Activated T-cell treated with anti-CD3 and anti-CD28 coated beads for 4 hours (primary cell): Measurements from ENCODE around the gene PAQR5.
"Not testable (repeated sequence)": the region's sequence is repeated elsewhere in the genome, so short reads cannot be mapped to it uniquely, and the experiment has no call there.

Experiments used
- DNase-seq: peaks from one replicate; pipeline ENCODE4 v3.0.0-alpha.2; 2020

PAQR5 gene

DNA sequence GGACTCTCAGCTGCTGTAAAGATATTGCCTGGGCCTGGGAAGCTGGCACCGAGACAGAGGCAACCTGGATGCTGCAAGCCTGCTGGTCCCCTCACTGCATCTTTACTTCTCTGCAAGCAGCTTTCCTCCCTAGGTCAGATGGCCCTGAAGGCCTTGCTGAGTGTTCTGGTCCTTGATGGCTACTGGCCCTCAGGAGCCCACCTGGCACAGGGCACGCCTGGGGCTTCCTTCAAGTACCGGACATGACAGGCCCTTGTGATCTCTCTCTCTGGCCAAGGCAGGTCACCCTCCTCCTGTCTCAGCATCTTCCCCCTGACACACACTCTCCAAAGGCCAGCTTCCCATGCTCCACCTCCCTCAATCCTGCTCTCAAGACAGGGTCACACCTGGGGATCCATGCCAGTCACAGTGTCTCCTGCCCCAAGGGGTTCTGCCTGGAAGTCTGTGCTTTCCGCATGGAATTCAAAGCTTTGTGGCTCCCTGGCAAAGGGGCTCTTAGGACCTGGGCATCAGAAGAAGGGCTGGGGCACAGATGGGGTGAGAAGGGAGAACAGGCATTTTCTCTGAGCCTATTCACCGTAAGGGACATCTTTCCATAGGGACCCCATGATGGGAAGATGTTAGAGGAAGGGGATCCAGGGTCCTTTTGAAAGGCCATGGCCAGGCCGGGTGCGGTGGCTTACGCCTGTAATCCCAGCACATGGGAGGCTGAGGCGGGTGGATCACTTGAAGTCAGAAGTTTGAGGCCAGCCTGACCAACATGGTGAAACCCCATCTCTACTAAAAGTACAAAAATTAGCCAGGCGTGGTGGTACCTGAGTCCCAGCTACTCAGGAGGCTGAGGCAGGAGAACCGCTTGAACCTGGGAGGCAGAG is 4.7 kb upstream of the PAQR5 start:
- no peak for DNase-seq

DNA sequence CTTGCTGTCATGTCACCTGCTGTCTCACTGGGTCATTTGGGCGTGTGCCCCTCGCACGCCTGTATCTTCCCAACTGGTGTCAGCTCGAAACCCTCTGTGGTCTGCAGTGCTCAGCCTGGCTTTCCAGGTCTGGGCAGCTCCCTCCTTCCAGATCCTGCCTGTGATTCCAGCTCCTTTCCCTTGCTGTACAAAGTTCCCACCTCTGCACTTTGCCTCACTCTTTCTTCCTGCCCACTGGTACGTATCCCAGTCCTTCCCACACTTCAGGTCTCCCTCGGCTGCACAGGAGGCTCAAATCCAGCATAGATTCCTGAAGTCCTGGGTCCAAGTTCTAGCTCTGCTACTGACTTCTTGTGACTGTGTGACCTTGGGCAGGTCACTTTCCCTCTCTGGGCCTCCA is 2.1 kb upstream of the PAQR5 start:
- no peak for DNase-seq

DNA sequence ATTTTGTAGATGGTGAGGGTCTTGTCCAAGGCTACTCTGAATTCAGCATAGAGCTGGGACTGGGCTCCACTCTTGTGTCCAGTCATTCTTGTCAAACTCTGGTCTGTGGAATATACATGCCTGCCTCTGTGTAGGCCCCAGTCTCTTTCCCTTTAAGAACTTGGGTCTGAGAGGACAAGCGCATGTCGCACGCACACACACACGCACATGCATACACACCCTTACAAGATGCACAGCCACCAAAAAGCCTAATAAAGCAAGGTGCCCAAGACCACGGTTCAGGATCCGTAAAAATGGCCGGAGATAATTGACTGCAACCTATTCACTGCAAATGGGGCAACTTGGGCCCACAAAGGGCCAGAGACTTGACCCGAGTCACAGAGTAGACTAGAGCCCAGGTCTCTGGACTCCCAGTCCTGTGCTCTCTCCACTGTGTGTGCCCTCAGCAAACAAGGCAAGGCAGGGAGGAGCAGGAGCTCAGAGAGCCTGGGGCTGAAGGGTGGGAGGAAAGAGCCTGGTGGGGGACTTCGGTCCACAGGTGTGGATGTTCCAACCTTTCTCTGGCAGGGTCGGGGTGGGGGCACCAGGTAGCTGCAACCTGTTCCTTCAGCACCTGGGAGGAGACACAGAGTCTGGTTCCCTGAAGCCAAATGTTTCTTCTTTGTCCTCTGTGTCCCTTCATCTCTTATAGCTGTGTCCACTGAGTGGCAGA is 914 bp upstream of the PAQR5 start:
- DNase-seq = no peak

DNA sequence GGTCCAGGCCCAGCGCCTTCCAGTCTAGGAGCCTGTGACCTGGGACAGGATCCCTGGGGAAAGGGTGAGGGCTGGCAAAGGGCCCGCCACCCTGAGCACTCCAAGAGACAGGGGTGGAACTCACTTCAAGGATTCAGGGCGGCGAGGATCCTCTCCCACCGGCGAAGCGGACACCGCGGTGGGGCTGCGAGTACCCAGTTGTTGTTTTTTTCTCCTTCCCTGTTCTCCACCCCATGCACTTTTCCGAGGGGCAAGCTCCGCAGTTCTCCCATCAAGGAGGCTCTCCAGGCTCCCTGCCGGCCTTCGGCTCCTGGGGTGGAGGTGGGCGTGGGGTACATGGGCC is 387 bp upstream of the PAQR5 start:
- no peak for DNase-seq

DNA sequence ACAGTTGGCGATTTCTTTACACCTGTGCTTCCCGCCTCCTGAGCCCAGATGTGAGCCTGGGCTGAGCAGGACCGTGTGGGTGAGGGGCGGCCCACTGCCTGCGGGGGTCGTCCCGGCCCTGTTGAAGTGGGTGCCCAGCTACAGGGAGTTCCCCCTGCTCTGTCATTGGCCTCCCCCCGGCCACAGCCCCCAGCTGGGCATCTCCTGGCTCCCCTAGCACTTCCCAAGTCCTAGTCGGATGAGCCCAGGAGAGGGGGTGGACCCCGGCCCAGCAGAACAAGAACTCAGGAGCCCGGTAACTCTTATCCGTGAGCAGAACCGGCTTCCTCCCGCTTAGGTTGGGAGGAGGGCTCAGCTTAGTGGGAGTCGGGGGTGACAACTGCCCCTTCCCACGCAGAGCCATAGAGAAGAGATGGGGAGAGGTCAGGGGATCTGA is 757 bp downstream of the PAQR5 start:
- DNase-seq = no peak

DNA sequence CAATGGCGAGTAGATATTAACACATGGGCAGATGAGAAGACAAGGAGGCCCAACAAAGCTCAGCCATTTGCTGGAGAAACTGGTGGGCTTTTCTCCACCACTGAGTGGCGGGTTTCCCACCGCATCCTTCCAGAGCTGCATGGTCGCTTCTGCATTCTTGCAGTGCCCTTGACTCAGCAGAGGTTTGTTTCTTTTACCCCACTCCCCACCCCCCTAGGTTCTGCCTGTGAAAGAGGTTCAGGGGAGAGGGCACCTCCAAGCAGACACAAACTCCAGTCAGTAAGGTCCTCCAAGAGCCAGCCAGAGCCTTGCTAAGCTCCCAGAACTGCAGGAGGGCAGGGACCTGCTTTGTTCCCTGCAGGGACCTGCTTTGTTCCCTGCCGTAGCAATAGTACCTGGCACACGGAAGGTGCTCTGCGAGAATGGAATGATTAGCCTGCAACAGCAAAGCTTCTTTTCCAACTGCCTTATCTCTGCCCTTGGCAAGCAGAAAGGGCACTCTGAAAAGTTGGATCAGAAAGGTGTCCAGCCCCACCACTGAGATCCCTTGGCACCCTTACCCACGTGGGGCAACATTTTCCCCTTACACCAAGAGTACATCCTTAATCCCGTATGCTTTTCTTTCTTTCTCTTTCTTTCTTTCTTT is 1.4 kb downstream of the PAQR5 start:
- DNase-seq = no peak

DNA sequence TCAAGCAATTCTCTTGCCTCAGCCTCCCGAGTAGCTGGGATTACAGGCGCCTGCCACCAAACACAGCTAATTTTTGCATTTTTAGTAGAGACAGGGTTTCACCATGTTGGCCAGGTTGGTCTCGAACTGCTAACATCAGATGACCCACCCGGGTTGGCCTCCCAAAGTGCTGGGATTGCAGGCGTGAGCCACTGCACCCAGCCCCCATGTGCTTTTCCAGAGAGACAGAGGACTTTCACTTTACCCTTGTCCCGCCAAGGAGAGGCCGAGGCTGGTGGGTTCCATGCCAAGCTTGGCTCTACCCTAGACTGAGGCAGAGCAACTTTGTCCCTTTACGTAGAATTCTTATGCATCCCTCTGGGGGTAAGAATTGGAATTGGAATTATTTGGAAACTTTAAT is 2.4 kb downstream of the PAQR5 start:
- DNase-seq = not testable (repeated sequence)

DNA sequence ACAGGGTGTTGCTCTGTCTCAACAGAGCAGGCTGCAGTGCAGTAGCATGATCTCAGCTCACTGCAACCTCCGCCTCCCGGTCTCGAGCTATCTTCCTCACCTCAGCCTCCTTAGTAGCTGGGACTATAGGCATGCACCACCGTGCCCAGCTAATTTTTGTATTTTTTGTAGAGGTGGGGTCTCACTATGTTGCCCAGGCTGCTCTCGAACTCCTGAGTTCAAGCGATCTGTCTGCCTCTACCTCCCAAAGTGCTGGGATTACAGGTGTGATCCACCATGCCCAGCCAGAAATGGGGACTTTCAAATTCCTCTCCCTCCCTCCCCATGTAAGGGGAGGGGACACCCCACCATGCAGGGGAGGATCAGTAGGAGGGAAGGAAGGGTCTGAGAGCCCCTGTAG is 3.4 kb downstream of the PAQR5 start:
- DNase-seq = not testable (repeated sequence)

DNA sequence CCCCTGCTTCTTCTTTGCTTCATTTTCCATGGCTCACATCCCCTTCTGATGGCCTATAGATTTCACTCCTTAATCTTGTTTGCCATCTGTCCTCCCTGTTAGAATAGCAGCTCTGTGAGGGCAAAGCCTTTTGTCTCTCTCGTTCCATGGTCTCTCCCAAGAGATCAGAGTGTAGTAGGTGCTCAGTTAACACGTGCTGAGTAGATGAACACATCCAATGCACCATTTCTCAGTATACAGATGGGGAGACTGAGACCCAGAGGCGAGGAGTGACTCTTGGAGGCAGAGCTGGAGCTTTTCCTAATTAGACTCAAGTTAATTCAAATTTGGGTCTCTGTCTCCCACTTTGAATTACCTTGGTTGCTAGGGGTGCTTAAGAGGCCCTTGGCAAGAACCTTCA is 4.2 kb downstream of the PAQR5 start:
- no peak for DNase-seq

DNA sequence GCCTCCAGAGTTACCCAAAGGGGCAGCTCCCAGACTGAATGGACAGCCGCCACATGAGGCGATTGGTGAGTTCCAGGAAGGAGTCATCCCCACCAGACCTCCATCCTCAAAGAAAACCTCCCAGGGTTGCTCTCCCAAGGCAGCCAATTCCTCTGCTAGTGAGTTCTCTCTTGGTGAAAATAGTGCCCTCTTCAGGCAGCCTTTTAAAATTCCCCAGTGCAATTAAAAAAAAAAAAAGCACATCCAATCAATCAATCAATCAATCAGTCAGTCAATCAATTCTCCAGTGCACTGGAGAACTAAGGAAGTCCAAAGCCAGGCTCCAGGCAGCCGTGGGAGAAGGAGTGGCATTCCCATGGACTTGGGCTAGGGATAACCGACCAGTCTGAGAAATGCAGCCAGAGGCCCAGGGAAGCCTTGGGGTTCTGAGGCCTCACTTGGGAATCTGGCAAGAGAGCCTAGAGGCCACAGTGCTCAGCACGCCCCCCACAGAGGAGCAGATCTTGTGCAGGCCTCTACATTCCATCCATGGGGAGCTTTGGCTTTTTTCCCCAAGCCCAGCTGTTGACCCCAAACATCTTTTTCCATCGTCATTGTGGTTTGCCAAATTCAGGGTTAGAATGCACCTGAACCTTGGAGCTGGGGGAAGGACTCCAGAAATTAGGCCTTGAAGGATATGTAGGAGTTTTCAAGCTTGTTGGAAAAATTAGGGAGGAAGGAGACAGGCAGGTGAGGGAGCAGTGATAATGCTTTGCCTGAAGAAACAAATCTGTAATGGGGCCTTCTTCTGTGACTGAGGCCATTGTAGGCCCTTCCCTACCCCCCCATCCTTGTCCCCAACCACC is 4.8 kb downstream of the PAQR5 start:
- no peak for DNase-seq

DNA sequence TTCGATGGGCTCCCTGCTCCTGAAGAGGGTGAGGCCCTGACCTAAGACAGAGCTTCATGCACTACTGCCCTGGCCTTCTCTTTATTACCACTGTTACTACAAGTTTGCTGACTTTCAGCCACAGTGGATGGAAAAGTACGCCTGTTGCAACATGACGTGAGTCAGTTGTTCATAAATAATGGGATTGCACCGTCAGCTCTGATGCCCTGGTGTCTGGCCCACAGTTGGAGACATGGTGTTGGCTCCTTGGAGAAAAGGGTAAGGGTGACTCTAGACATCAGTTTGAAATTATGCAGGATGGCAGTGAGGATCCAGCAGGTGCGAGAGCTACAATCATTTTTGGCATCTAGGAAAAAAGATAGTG is 5.5 kb downstream of the PAQR5 start:
- DNase-seq = no peak

DNA sequence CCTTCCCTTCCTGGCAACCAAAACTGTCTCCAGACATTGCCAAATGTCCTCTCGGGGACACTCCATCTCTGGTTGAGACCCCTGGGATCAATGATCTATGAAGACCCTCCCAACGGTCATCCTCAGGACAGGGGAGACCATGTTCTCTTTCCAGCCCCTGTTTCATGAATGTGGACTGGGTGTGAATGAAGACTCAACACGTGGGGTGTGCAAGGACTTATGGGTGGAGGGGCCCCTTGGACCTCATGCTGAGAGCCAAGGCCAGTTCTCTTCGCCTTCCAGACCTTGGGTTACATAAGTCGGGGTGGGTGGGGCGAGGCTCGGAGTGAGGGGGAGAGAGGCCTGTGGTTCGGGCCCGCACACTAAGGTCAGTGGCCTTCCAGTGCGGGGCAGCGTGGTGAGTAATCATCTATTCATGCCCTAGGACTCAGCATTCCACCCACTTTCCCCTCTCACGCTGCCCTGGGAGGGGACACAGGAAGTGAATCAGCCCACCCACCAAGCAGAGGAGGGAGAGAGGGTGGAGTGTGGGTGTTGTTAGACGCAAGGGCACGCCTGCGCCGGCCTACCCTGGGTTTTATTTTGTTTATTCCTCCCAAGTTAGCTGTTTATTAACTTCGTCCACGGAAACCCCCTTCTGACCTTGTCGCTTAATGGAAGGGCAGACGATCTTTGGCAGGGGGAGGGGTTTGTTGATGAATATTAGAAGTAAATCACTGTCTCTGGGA is 6.7 kb downstream of the PAQR5 start:
- DNase-seq = no peak

DNA sequence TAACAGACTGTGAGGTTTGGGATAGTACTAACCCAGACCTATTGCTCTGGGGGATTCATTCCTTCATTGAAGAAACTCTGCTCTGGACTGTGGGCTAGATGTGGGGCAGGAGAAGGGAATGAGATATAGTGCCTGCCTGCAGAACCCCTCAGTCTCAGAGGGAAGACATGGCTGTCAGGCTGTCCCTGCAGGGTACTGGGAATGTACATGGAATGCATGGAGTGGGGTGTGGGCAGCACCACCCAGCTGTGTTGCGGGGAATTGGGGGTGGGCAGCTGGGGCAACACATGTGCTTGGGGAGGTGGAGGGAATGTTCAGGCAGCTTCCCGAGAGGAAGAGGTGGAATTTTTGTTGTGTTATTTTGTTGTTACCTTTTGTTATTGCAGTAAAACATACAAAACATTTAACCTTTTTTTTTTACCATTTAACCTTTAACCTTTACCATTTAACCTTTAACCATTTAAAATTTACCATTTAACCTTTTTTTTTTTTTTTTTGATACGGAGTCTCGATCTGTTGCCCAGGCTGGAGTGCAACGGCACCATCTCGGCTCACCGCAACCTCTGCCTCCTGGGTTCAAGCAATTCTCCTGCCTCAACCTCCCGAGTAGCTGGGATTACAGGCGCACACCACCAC is 7.3 kb downstream of the PAQR5 start:
- no peak for DNase-seq

DNA sequence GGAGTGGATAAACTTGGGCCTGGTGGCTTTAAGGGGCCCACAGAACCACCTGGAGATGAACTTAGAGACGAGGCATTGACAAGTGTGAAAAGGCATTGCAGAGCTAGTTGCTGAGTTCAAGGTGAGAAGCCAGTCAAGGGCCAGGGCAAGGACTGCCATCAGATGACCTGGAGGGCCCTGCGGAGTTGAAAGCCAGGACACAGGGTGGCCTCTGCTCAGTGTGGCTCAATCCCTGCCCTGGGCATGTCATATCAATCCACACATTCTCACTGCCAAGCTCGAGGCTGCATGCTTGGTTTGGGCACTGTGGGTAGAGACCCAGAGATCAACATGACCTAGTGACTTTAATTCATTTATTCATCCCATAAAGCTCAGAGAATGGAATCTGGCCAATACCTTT is 9.2 kb downstream of the PAQR5 start:
- no peak for DNase-seq

DNA sequence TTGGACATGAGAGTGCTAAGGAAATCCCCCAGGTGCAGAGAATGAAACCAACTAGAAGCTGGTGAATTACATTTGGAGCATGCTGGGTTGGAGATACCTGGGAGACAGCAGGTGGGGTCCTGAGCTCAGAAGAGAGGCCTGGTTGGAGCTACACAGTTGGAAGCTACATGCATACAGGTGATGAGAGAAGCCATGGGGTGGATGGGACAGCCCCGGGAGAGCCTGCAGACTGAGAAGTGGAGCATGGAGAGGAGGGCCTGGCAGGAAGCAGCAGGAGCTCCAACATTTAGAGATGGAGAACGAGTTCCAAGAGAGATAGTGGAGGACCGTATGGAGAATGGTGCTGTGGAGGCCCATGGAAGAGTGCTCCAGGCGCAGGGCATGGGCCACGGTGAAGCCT is 10.2 kb downstream of the PAQR5 start:
- no peak for DNase-seq

DNA sequence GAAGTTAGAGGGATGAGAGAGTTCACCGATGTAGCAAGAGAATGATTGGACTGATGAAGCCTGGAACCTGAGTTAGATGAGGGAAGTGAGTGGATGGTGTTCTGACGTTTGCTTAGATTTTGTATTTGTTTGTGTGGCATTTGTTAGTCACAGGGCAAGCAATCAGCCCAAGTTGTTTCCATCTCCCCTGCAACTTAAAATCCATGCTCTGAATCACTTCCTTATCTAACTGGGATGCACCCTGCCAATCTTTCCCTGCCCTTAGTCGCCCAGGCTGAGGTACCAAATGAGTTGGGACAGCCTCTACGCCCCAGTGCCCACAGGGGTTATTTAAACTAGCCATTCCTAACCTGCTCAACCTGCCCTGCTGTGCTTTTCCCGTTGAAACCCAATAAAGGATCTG is 12.6 kb downstream of the PAQR5 start:
- no peak for DNase-seq

DNA sequence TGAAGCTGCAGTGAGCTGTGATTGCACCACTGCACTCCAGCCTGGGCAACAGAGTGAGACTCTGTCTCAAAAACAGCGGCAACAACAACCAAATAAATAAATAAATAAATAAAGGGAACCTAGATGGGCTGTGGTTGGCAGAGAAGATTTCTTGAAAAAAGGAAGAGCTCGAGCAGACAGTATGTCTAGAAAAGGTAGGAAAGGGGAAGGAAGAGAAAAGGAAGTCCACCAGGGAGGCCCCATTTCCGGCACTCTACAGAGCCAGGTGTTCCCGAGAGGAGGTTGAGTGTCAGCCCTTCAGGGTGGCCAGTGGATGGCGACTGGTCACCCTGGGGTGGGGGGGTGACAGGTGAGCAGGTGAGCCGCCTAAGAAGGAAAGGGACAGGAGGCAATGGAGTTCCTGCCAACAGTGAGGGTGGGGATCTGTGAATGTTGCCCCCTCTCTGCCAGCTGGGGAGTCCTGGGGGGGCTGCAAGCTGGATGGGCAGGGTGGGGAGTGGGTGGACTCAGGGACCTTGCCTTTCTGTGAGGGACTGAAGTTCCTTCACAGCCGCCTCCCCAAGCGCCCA is 14.8 kb downstream of the PAQR5 start:
- no peak for DNase-seq

DNA sequence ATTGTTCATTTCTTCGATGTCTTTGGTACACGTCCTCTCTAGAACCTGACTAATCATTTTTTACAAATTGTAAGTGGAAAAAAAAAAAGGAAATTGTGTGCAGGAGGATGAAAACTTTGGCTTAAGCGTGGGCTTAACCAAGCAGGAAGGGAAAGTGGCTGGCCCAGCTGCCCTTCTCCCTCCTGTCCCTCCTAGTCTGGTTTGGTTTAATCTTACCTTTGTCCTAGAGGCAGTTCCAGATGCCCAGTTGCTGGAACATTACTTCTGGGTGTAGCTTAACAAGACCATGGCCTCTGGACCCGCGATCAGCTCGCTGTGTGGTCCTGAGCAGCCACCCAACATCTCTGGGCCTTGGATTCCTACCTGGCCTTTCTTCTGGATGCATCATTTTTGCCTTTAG is 15.4 kb downstream of the PAQR5 start:
- no peak for DNase-seq

DNA sequence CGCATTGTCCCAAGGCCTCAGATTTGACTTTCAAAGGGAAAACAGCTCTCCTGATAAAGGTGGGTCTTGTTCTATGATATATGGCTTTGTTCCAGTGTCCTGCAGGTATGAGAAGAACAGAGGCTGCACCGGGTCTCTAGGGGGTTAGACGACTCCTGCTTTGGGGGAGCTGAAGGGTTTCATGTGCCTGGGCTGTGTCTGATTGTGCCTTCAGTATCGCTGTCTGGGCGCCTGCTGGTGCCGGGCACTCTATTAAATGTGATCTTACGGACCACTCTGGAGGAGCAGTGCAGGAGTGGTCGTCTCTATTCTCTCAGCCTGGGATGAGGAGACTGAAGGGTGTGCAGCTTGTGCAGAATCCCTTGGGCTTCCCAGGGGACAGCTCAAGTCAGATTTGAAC is 16.0 kb downstream of the PAQR5 start:
- DNase-seq = no peak

DNA sequence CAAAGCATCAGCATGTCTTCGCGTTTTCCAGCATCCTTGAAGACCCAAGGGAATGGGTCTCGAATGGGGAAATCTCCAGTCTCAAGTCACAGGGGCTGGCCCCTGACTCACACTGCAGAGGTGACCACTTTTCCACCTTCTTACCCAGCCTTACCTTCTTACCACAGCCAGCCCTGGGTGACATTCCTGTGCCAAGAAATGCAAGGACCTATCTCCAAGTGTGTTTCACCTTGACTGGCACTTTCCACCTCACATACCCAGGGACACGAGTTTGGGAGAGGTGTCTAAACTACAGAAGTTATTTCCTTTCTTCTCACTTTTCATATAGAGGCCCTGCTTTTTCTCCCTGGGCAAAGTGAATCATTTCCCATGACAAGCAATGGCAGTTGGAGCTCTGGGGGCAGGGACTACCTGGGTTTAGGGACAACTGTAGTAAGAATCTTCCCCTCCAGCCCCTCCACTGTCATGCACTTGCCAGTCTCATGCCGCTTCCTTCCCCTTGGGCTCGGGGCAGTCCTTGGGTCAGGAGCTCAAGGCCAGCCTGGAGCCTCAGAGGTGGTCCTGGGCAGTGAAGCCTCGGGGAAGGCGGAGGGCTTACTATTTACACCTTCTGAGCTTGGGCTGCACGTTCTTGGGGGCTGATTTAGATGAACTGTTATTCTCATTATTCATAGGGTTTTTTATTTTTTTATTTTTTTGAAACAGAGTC is 16.8 kb downstream of the PAQR5 start:
- DNase-seq = no peak

DNA sequence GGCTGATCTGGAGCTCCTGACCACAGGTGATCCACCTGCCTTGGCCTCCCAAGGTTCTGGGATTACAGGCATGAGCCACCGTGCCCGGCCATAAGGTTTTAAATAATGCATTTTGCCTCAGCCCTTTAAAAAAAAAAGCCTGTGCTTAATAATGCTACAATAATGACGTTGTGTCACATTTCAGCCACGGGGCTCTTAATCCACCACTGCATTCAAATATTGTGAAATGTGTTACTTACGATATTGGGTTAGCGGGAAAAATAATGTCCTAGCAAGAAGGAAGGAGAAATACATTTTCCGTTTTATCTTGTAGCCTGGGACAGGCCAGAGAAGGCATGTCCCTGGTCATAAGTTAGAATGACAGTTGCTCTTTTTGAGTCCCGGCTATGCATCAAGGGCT is 17.6 kb downstream of the PAQR5 start:
- DNase-seq = no peak
